GM23338 (cell line): ENCODE data around the gene LRRC47. TPM values are rescaled to one million over a fixed set of nuclear protein-coding genes. Genes with fewer than 3 reads are reported as not detected.

Experiments
- ATAC-seq: fragments of 200-7000 bp; cut with Tn5 transposase; 3 replicates; pipeline ENCODE4 v1.9.1; 2020
- DNase-seq: peaks from one replicate; pipeline ENCODE4 v3.0.0-alpha.2; 2015; ENCODE audit warnings: low spot score
- H2AFZ ChIP-seq: fragments of 200-600 bp; sonication (generic); 2 replicates; pipeline ENCODE4 v1.8.0; 2016; ENCODE audit warnings: antibody characterized with exemption, mild to moderate bottlenecking, moderate library complexity
- H3F3A ChIP-seq: fragments of 200-600 bp; sonication (generic); replicated peaks from 2 replicates; pipeline ENCODE4 v1.8.0; 2017; ENCODE audit warnings: antibody characterized with exemption, mixed run types, low read depth
- H3K27ac ChIP-seq: fragments of 200-600 bp; sonication (generic); 2 replicates; pipeline ENCODE4 v1.6.1; 2016; ENCODE audit warnings: low read depth
- H3K27me3 ChIP-seq: fragments of 200-600 bp; sonication (generic); 2 replicates; pipeline ENCODE4 v1.8.0; 2016; ENCODE audit warnings: mild to moderate bottlenecking, mixed run types, moderate library complexity; ENCODE audit not compliant: insufficient read depth
- H3K36me3 ChIP-seq: fragments of 200-600 bp; sonication (generic); 2 replicates; pipeline ENCODE4 v1.8.0; 2016; ENCODE audit warnings: mild to moderate bottlenecking; ENCODE audit not compliant: insufficient read depth
- H3K4me1 ChIP-seq: fragments of 200-600 bp; sonication (generic); 2 replicates; pipeline ENCODE4 v1.8.0; 2016; ENCODE audit warnings: mild to moderate bottlenecking, moderate library complexity; ENCODE audit not compliant: insufficient read depth
- H3K4me2 ChIP-seq: fragments of 200-600 bp; sonication (generic); 2 replicates; pipeline ENCODE4 v1.7.1; 2017; ENCODE audit warnings: mixed run types
- H3K4me3 ChIP-seq: fragments of 200-600 bp; sonication (generic); 2 replicates; pipeline ENCODE4 v1.6.1; 2016; ENCODE audit warnings: mixed run types
- H3K79me2 ChIP-seq: fragments of 200-600 bp; sonication (generic); replicated peaks from 2 replicates; pipeline ENCODE4 v1.8.0; 2017; ENCODE audit warnings: mild to moderate bottlenecking; ENCODE audit not compliant: insufficient read depth
- H3K9me2 ChIP-seq: fragments of 200-600 bp; sonication (generic); 2 replicates; pipeline ENCODE4 v1.8.0; 2017; ENCODE audit not compliant: insufficient read depth
- H4K20me1 ChIP-seq: fragments of 200-600 bp; sonication (generic); replicated peaks from 2 replicates; pipeline ENCODE4 v1.8.0; 2017; ENCODE audit warnings: mild to moderate bottlenecking; ENCODE audit not compliant: insufficient read depth
- H3K27ac Mint-ChIP-seq: 2 replicates; pipeline ENCODE4 v1.8.0; 2020; ENCODE audit warnings: inconsistent platforms, mild to moderate bottlenecking, moderate library complexity, mixed read lengths
- H3K27me3 Mint-ChIP-seq: 3 replicates; pipeline ENCODE4 v1.8.0; 2022; ENCODE audit warnings: low read depth, mild to moderate bottlenecking, moderate library complexity, mixed read lengths, inconsistent platforms; ENCODE audit not compliant: insufficient read depth, poor library complexity
- H3K36me3 Mint-ChIP-seq: 3 replicates; pipeline ENCODE4 v1.8.0; 2021; ENCODE audit warnings: low read depth, mild to moderate bottlenecking, inconsistent platforms, moderate library complexity, mixed read lengths
- H3K4me1 Mint-ChIP-seq: 3 replicates; pipeline ENCODE4 v1.8.0; 2020; ENCODE audit warnings: mild to moderate bottlenecking, inconsistent platforms, mixed read lengths
- H3K4me3 Mint-ChIP-seq: 3 replicates; pipeline ENCODE4 v1.8.0; 2021; ENCODE audit warnings: moderate library complexity, mild to moderate bottlenecking, inconsistent platforms, mixed read lengths
- H3K9me3 Mint-ChIP-seq: 3 replicates; pipeline ENCODE4 v1.8.0; 2020; ENCODE audit warnings: moderate library complexity, mild to moderate bottlenecking, inconsistent platforms, mixed read lengths
- CREB1 ChIP-seq: fragments of 250-450 bp; sonication (Bioruptor Pico); IDR thresholded peaks from 2 replicates; pipeline ENCODE4 v1.5.0; 2020; ENCODE audit warnings: low read depth, mild to moderate bottlenecking, moderate library complexity
- EZH2phosphoT487 ChIP-seq: fragments of 200-600 bp; sonication (generic); IDR thresholded peaks from one replicate; pipeline ENCODE4 v1.8.1; 2018; ENCODE audit warnings: antibody characterized with exemption; ENCODE audit not compliant: unreplicated experiment
- JUNB ChIP-seq: IDR thresholded peaks from one replicate; pipeline ENCODE4 v1.6.1; 2016; ENCODE audit warnings: antibody characterized with exemption; ENCODE audit not compliant: unreplicated experiment
- NANOG ChIP-seq: IDR thresholded peaks from 2 replicates; pipeline ENCODE4 v1.6.1; 2016; ENCODE audit warnings: antibody characterized with exemption, borderline replicate concordance
- POLR2AphosphoS5 ChIP-seq: IDR thresholded peaks from 2 replicates; pipeline ENCODE4 v1.6.1; 2016; ENCODE audit warnings: antibody characterized with exemption, low read depth
- STAT1 ChIP-seq: IDR thresholded peaks from one replicate; pipeline ENCODE4 v1.6.1; 2016; ENCODE audit warnings: antibody characterized with exemption; ENCODE audit not compliant: unreplicated experiment
- ZNF114 ChIP-seq: fragments of 250-450 bp; sonication (Bioruptor Pico); IDR thresholded peaks from 2 replicates; pipeline ENCODE4 v1.5.0; 2020; ENCODE audit warnings: mild to moderate bottlenecking, moderate library complexity
- ZNF331 ChIP-seq: fragments of 250-450 bp; sonication (Bioruptor Pico); IDR thresholded peaks from 2 replicates; pipeline ENCODE4 v1.5.0; 2020; ENCODE audit warnings: low read depth, mild to moderate bottlenecking, moderate library complexity
- ZNF462 ChIP-seq: fragments of 250-450 bp; sonication (Bioruptor Pico); IDR thresholded peaks from 2 replicates; pipeline ENCODE4 v1.5.0; 2020; ENCODE audit warnings: mild to moderate bottlenecking, moderate library complexity
- polyA plus RNA-seq: library from polyadenylated mRNA; unstranded; fragments of >200 nt; fragmentation: Nextera tagmentation; extraction: Ambion mirVana; gene quantifications from 2 replicates; pipeline ENCODE4 v1.2.1, GENCODE V29; 2016
- total RNA-seq: library from RNA; depleted of rRNA; stranded (reverse); fragments of >200 nt; shearing (Covaris generic); gene quantifications from 2 replicates; pipeline ENCODE4 v1.2.3, GENCODE V29; 2014

The LRRC47 gene
- total and polyA plus RNA-seq, 2 experiments from 2014 or later, result 15.8 to 76.8 TPM

DNA sequence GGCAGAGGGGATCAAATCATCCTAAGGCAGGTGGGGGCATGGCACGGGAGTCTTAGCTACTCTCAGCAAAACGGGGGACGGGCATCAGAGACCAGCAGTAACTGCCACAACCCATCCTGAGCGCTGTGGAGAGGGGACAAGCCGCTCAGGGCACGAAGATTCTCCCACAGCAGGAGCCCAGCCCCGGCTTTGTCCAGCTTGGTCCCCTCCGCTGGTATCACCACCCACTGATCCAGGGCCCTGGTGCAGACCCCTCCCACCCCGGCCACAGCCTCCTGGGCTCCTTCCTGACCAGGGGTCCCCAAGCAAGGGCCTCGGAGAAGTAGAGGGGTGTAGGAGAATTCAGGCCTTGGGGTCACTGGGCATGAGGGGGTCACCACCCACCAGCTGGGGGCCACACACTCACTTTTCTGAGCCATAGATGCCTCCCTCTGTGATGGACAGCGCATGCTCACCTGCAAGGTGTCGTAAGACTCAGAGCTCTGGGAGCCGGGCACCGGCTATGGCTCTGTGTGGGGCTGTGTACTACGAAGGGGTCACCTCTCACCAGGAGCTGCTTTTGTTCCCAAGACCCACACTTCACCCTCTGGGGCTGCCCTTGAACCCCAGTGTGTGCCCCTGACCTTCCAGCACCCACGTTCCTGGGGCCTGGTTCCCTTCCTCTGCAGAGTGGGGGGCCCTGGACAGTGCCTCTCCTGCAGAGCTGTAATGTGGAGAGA is 26.1 kb downstream of the LRRC47 start (continued):
- TF ChIP-seq ZNF462 (CRISPR knock-in tag), result no peak
- TF ChIP-seq NANOG, result no peak
- TF ChIP-seq POLR2AphosphoS5, result no peak
- TF ChIP-seq CREB1 (CRISPR knock-in tag), result no peak
- TF ChIP-seq ZNF114 (CRISPR knock-in tag), result no peak
- no peak for TF ChIP-seq ZNF331 (CRISPR knock-in tag)
- no peak for TF ChIP-seq EZH2phosphoT487

- DNase-seq, result no peak
- Mint-ChIP-seq H3K9me3 (peaks cover 22% of the 10 kb centered on the region), H3K36me3 (peaks cover 11% of the 10 kb centered on the region; the same call in 2 of the 3 replicates), H3K27ac (no peak overlapping the region), H3K27me3 (peaks cover 11% of the 10 kb centered on the region), H3K4me1 (peaks cover 9% of the 10 kb centered on the region), H3K4me3 (no peak overlapping the region)
- Histone ChIP-seq H3K4me3 (no peak overlapping the region), H3K36me3 (no peaks in the 10 kb centered on the region), H2AFZ (no peak overlapping the region), H4K20me1 (no peaks in the 10 kb centered on the region), H3K27ac (no peak overlapping the region), H3K4me1 (peaks cover 11% of the 10 kb centered on the region; the same call in 1 of the 2 replicates), H3K79me2 (no peaks in the 10 kb centered on the region), H3K27me3 (no peaks in the 10 kb centered on the region), H3F3A (no peaks in the 10 kb centered on the region), H3K4me2 (no peak overlapping the region), H3K9me2 (no peaks in the 10 kb centered on the region)
- ATAC-seq, result no peak
- no peak for TF ChIP-seq STAT1
- TF ChIP-seq ZNF462 (CRISPR knock-in tag), result no peak
- no peak for TF ChIP-seq JUNB
- TF ChIP-seq NANOG, result no peak
- TF ChIP-seq ZNF331 (CRISPR knock-in tag), result no peak
- no peak for TF ChIP-seq ZNF114 (CRISPR knock-in tag)
These were observed 27.4 kb downstream of the LRRC47 start for GRCh38 chr1:3768811-3769390.
